KMS-11 (cell line): Measurements from ENCODE around the gene DGKG.

Experiments used
- H2AFZ ChIP-seq: fragments of 200-600 bp; sonication (generic); 2 replicates; pipeline ENCODE4 v1.6.1; 2016; ENCODE audit warnings: antibody characterized with exemption, mixed run types, low read depth
- H3K27ac ChIP-seq: fragments of 200-600 bp; sonication (generic); 2 replicates; pipeline ENCODE4 v1.6.1; 2016; ENCODE audit warnings: mild to moderate bottlenecking, mixed run types
- H3K27me3 ChIP-seq: fragments of 200-600 bp; sonication (generic); 2 replicates; pipeline ENCODE4 v1.6.1; 2017; ENCODE audit warnings: mild to moderate bottlenecking, low read depth, mixed run types, moderate library complexity; ENCODE audit not compliant: insufficient read depth
- H3K36me3 ChIP-seq: fragments of 200-600 bp; sonication (generic); 2 replicates; pipeline ENCODE4 v1.6.1; 2017; ENCODE audit warnings: mild to moderate bottlenecking, mixed run types; ENCODE audit not compliant: insufficient read depth
- H3K4me1 ChIP-seq: fragments of 200-600 bp; sonication (generic); 2 replicates; pipeline ENCODE4 v1.6.1; 2016; ENCODE audit warnings: mild to moderate bottlenecking, low read depth, mixed run types; ENCODE audit not compliant: poor library complexity, severe bottlenecking
- H3K4me2 ChIP-seq: fragments of 200-600 bp; sonication (generic); 2 replicates; pipeline ENCODE4 v1.7.0; 2016; ENCODE audit warnings: mild to moderate bottlenecking, mixed run types
- H3K4me3 ChIP-seq: fragments of 200-600 bp; sonication (generic); IDR thresholded peaks from 2 replicates; pipeline ENCODE4 v1.6.1; 2017; ENCODE audit warnings: low read depth, low read length, mixed read lengths; ENCODE audit not compliant: insufficient read depth
- H3K79me2 ChIP-seq: fragments of 200-600 bp; sonication (generic); 2 replicates; pipeline ENCODE4 v1.6.1; 2016; ENCODE audit warnings: low read depth, mixed run types; ENCODE audit not compliant: insufficient read depth
- H3K9ac ChIP-seq: fragments of 200-600 bp; sonication (generic); 2 replicates; pipeline ENCODE4 v1.6.1; 2016; ENCODE audit warnings: mild to moderate bottlenecking, mixed run types
- H4K20me1 ChIP-seq: fragments of 200-600 bp; sonication (generic); 2 replicates; pipeline ENCODE4 v1.6.1; 2016; ENCODE audit warnings: mild to moderate bottlenecking, mixed run types; ENCODE audit not compliant: insufficient read depth
- CTCF ChIP-seq: fragments of 200-600 bp; sonication (generic); conservative IDR thresholded peaks from 2 replicates; pipeline ENCODE4 v1.6.1; 2017; ENCODE audit warnings: low read depth, mild to moderate bottlenecking, antibody characterized with exemption, low read length, moderate library complexity, mixed read lengths

DGKG gene

GRCh38 chr3:186152361-186152798 lies 209.7 kb downstream of the DGKG start:
- H2AFZ ChIP-seq = no peak overlapping the region
- H3K79me2 ChIP-seq = no peaks in the 10 kb centered on the region
- no peak overlapping the region for H3K9ac ChIP-seq
- H3K36me3 ChIP-seq = no peaks in the 10 kb centered on the region; the same call in 1 of the 2 replicates
- H3K4me2 ChIP-seq = no peak overlapping the region
- H3K27ac ChIP-seq = no peak overlapping the region
- no peak overlapping the region for H3K4me3 ChIP-seq
- no peaks in the 10 kb centered on the region for H3K27me3 ChIP-seq
- no peaks in the 10 kb centered on the region for H4K20me1 ChIP-seq
- H3K4me1 ChIP-seq = no peaks in the 10 kb centered on the region
- TF ChIP-seq CTCF = no peak

- H3K4me1 ChIP-seq = no peaks in the 10 kb centered on the region
- no peak overlapping the region for H3K4me3 ChIP-seq
- no peak for TF ChIP-seq CTCF
- H3K4me2 ChIP-seq = no peak overlapping the region
- H2AFZ ChIP-seq = no peak overlapping the region
- H3K36me3 ChIP-seq = no peaks in the 10 kb centered on the region
- no peak overlapping the region for H3K27ac ChIP-seq
- no peaks in the 10 kb centered on the region for H4K20me1 ChIP-seq
- H3K79me2 ChIP-seq = no peaks in the 10 kb centered on the region
- no peak overlapping the region for H3K9ac ChIP-seq
- H3K27me3 ChIP-seq = no peaks in the 10 kb centered on the region
These were observed 210.7 kb downstream of the DGKG start for GRCh38 chr3:186151077-186151971.

GRCh38 chr3:186150041-186150830 lies 211.8 kb downstream of the DGKG start:
- H3K27ac ChIP-seq = no peak overlapping the region
- no peak overlapping the region for H2AFZ ChIP-seq
- H3K4me2 ChIP-seq = no peak overlapping the region
- H3K4me1 ChIP-seq = no peaks in the 10 kb centered on the region
- no peaks in the 10 kb centered on the region for H3K27me3 ChIP-seq
- no peak for TF ChIP-seq CTCF
- no peaks in the 10 kb centered on the region for H3K36me3 ChIP-seq
- no peaks in the 10 kb centered on the region for H3K79me2 ChIP-seq
- no peak overlapping the region for H3K9ac ChIP-seq
- H3K4me3 ChIP-seq = no peak overlapping the region
- H4K20me1 ChIP-seq = no peaks in the 10 kb centered on the region

GRCh38 chr3:186149319-186149960 lies 212.6 kb downstream of the DGKG start:
- no peaks in the 10 kb centered on the region for H3K4me1 ChIP-seq
- H3K79me2 ChIP-seq = no peaks in the 10 kb centered on the region
- no peak overlapping the region for H3K9ac ChIP-seq
- no peaks in the 10 kb centered on the region for H3K27me3 ChIP-seq
- no peak overlapping the region for H3K27ac ChIP-seq
- no peaks in the 10 kb centered on the region for H3K36me3 ChIP-seq
- no peak overlapping the region for H3K4me3 ChIP-seq
- H2AFZ ChIP-seq = no peak overlapping the region
- no peak for TF ChIP-seq CTCF
- H3K4me2 ChIP-seq = no peak overlapping the region
- no peaks in the 10 kb centered on the region for H4K20me1 ChIP-seq
